ENCODE measurements around the gene DCAF11. TPM values are rescaled to one million over a fixed set of nuclear protein-coding genes. Genes with fewer than 3 reads are reported as not detected.

Gene DCAF11
- polyA plus RNA-seq, 3 donors = 45.6 to 56.6 (median 48.8) TPM

- Mint-ChIP-seq H3K27me3 (ENCODE audit: low read depth in 3 of 3) (no peaks in the 10 kb centered on the region), H3K36me3 (peaks cover 11 to 26% of the 10 kb centered on the region in 2 donors), H3K9me3 (peaks cover 0 to 1% (median 0%) of the 10 kb centered on the region in 7 donors), H3K27ac (peak within 1 kb of the TSS in 4 of 7 donors; percentile 2 to 86 (median 57)), H3K4me3 (no peak within 1 kb of the TSS), H3K4me1 (peaks cover 13% of the 10 kb centered on the region)
- H3K79me2 ChIP-seq (ENCODE audit: insufficient read depth, low read length) = no peaks in the 10 kb centered on the region
- no peak for TF ChIP-seq CTCF (IDR thresholded peaks at IDR 0.05)
- no peaks in the 10 kb centered on the region for H3K36me3 ChIP-seq (replicated peaks in 1 of 2; ENCODE audit: control insufficient read depth in 1 of 2, insufficient read depth in 2 of 2, low read length in 2 of 2)
- no peak within 1 kb of the TSS for H3K9ac ChIP-seq (ENCODE audit: insufficient read depth, low read length, poor library complexity, severe bottlenecking)
- no peaks in the 10 kb centered on the region for H4K20me1 ChIP-seq (ENCODE audit: insufficient read depth, low read length)
- no peak within 1 kb of the TSS for H2AFZ ChIP-seq (ENCODE audit: insufficient read depth, low read depth, low read length, poor library complexity, severe bottlenecking)
- no peaks in the 10 kb centered on the region for H3K9me3 ChIP-seq (replicated peaks in 1 of 2; ENCODE audit: control insufficient read depth in 1 of 2, insufficient read depth in 1 of 2, low read length in 2 of 2)
- 75% methylated on average over 4 of the region's 5 CpGs for WGBS (ENCODE audit: insufficient coverage)
- H3K4me2 ChIP-seq (replicated peaks; ENCODE audit: extremely low read depth, low read length, poor library complexity, severe bottlenecking) = no peak within 1 kb of the TSS
- peaks cover 7 to 10% of the 10 kb centered on the region in 2 donors for H3K4me1 ChIP-seq (ENCODE audit: control insufficient read depth in 1 of 2, insufficient read depth in 2 of 2, low read length in 2 of 2)
- no peaks in the 10 kb centered on the region for H3K27me3 ChIP-seq (ENCODE audit: control insufficient read depth in 2 of 2, insufficient read depth in 2 of 2, low read length in 2 of 2)
- DNase-seq = peak in 1 of 3 donors; percentile 44
- intact Hi-C loops (cut with micrococcal nuclease) = loop anchor here in 1 of 2 donors (10.0 kb wide), 1 partner anchor 104 kb away; the partner anchor contains the start of genes GMPR2 and NEDD8
- H3K4me3 ChIP-seq (replicated peaks in 1 of 3; ENCODE audit: low read depth in 2 of 3, low read length in 3 of 3) = no peak within 1 kb of the TSS
- H3K27ac ChIP-seq (ENCODE audit: low read depth in 1 of 2, low read length in 2 of 2) = no peak within 1 kb of the TSS
Observed at GRCh38 chr14:24130380-24130716, 15.8 kb downstream of the DCAF11 start, which contains the start of gene FITM1. Gene FITM1 (plus strand): TSS chr14:24130659. CDS start chr14:24131564, 905 bp downstream.

- no peaks in the 10 kb centered on the region for H3K27me3 ChIP-seq (ENCODE audit: control insufficient read depth in 2 of 2, insufficient read depth in 2 of 2, low read length in 2 of 2)
- H3K36me3 Mint-ChIP-seq = peaks cover 11 to 26% of the 10 kb centered on the region in 2 donors
- H3K4me3 ChIP-seq (replicated peaks in 1 of 3; ENCODE audit: low read depth in 2 of 3, low read length in 3 of 3) = no peak overlapping the region
- no peaks in the 10 kb centered on the region for H3K9me3 ChIP-seq (replicated peaks in 1 of 2; ENCODE audit: control insufficient read depth in 1 of 2, insufficient read depth in 1 of 2, low read length in 2 of 2)
- H3K27ac ChIP-seq (ENCODE audit: low read depth in 1 of 2, low read length in 2 of 2) = no peak overlapping the region
- peaks cover 11 to 15% of the 10 kb centered on the region in 2 donors for H3K4me1 ChIP-seq (ENCODE audit: control insufficient read depth in 1 of 2, insufficient read depth in 2 of 2, low read length in 2 of 2)
- H3K79me2 ChIP-seq (ENCODE audit: insufficient read depth, low read length) = no peaks in the 10 kb centered on the region
- TF ChIP-seq CTCF (IDR thresholded peaks at IDR 0.05) = no peak
- H3K9me3 Mint-ChIP-seq = peaks cover 0 to 1% (median 0%) of the 10 kb centered on the region in 7 donors
- no peaks in the 10 kb centered on the region for H4K20me1 ChIP-seq (ENCODE audit: insufficient read depth, low read length)
- H3K27ac Mint-ChIP-seq = peak overlapping the region in 3 of 7 donors; percentile 2 to 86 (median 33)
- no peaks in the 10 kb centered on the region for H3K36me3 ChIP-seq (replicated peaks in 1 of 2; ENCODE audit: control insufficient read depth in 1 of 2, insufficient read depth in 2 of 2, low read length in 2 of 2)
- DNase-seq = no peak
- no peaks in the 10 kb centered on the region for H3K27me3 Mint-ChIP-seq (ENCODE audit: low read depth in 3 of 3)
- no peak overlapping the region for H3K9ac ChIP-seq (ENCODE audit: insufficient read depth, low read length, poor library complexity, severe bottlenecking)
- H3K4me1 Mint-ChIP-seq = peaks cover 16% of the 10 kb centered on the region
- 82% methylated on average over 4 of the region's 7 CpGs for WGBS (ENCODE audit: insufficient coverage)
- H2AFZ ChIP-seq (ENCODE audit: insufficient read depth, low read depth, low read length, poor library complexity, severe bottlenecking) = no peak overlapping the region
- intact Hi-C loops (cut with micrococcal nuclease) = loop anchor here in 1 of 2 donors (10.0 kb wide), 1 partner anchor 104 kb away; the partner anchor contains the start of genes GMPR2 and NEDD8
- no peak overlapping the region for H3K4me2 ChIP-seq (replicated peaks; ENCODE audit: extremely low read depth, low read length, poor library complexity, severe bottlenecking)
- H3K4me3 Mint-ChIP-seq = no peak overlapping the region
Observed at GRCh38 chr14:24130717-24131548, 16.4 kb downstream of the DCAF11 start.
